NCI-H146 treated with DMSO at 0.1 percent for 48 hours (cell line): Measurements from ENCODE around the gene B3GLCT.

Experiments
- DNase-seq: peaks from one replicate; lab custom pipeline; 2025; ENCODE audit not compliant: unreplicated experiment; lab: John Stamatoyannopoulos, UW

Gene B3GLCT

GRCh38 chr13:31223215-31223614 lies 23.4 kb downstream of the B3GLCT start:
- DNase-seq, result no peak

DNA sequence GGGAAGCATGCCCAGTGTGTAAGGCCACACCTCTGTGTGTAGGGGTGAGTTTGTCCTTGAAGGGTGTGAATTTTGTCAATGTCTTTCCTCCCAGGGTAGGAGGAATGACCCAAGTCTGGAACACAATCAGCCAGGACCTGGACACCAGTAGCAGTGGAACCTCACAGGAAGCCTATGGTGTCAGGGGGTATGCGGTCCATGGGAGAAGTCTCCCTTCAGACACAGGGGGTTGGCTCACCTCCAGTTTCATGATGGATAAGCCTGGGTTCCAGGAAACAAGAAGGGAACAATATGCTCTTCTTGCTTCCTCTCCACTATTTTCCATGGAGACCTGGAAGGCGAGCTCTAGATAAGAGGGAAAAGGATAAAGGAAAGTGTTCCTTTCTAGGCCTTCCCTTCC lies 23.9 kb downstream of the B3GLCT start:
- DNase-seq, result no peak

GRCh38 chr13:31224174-31224669 lies 24.4 kb downstream of the B3GLCT start:
- no peak for DNase-seq

DNA sequence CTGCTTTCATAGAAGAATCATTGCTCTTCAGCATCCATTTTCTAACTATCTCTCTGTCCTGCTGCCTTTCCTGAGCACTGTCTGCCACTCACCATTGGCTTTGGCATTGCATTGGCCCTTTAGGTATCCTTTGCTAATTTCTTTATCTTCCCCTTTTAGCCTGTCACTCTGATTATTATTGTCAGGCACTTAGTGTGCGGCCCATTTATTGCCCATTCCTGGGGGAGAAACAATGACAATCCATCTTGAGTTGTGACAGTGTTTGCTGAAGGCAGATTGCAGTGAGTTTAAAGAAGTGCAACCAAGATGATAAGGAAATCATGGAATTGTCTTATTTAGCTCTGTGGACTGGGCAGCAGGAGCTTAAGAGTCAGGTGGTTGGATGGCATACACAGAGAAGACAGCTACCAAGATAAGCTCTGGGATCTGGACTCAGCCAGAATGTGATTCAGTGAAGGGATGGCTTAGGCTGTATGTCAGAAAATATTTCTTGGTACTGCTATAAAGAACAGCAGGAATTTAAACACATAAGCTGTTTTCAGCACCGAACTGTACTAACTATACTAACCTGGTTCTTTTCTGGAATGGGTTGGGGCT lies 25.3 kb downstream of the B3GLCT start:
- no peak for DNase-seq

GRCh38 chr13:31225998-31226675 lies 26.4 kb downstream of the B3GLCT start:
- no peak for DNase-seq

DNA sequence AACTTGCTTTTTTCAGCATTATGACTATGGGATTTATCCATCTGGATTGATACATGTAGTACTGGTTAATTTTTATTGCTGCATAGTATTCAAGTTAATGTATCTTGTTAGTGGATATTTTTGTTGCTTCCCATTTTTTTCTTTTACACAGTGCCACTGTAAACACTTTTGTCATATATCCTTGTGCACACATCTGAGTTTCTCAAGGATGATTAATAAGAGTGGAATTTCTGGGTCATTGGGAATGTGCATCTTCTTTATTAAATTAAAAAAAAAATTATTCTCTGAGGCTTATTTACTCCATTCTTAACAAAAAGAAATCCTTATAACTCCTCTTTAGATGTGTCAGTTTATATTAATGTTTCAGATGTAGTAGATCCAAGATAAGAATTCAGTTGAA lies 27.3 kb downstream of the B3GLCT start:
- no peak for DNase-seq

GRCh38 chr13:31227870-31228269 lies 28.1 kb downstream of the B3GLCT start:
- DNase-seq, result no peak

DNA sequence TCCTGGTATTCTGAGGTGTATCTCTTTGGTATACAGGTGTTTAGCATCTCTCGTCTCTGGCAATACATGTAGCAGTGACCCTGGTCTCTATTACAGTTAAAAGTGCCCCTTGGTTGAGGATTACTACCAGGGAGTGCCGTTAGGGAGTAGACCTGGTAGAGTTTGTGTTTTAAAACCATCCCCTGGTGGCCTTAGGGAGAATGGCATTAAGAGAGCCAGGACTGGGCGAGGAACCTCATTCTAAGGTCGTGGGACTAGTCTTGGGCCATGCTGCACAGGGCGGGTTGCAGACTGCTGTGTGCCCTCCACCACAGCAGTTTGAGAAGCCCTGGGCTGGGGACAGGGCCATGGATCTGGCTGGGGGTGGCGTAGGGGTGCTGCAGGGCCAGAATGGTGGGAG lies 35.0 kb downstream of the B3GLCT start:
- no peak for DNase-seq

DNA sequence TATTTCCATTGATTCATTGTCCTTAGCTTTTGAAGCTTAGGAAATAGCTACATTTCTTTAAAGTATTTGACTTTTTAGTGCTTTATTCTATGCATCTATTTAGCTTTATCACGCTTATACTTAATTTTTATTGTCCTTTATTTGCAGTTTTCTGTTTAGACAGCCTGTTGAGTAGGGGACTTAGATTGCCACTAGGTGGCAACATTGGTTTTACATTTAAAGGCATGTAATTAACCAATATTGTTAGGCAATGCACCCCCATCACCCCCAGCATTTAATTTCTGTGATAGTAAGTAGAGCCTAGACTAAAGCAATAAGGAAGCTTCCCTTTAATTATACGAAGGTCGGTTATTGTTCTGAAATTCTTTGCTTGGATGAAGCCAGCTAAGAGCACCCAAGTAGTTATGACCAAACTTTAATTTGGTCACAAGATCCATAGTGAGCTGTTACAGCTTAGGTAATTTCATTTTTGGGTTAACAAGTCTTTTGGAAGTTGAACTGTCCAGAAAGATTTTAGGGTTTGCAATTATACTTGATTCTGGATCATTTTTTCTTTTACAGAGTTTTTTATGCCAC lies 36.5 kb downstream of the B3GLCT start:
- peak; percentile 7 for DNase-seq

DNA sequence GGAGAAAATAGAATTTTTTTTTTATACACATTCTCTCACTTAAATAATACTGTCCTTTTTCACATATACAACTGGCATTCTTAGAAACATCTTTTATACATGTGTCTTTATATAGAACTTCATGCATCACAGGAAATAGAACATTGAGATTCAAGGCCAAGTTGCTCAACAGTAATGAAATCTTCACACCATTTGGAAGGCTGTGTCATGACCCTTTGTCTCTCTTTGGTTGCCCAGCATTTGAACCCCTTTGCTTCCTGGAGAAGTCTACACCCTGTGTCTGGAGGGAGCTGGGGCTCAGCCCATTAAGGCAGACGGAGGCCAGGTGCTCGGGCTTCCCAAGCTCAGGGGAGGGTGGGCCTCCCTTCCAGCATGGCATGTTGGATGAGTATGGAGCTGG lies 41.1 kb downstream of the B3GLCT start:
- no peak for DNase-seq

- DNase-seq, result no peak
These were observed 42.6 kb downstream of the B3GLCT start for GRCh38 chr13:31242367-31242766.

- no peak for DNase-seq
These were observed 43.1 kb downstream of the B3GLCT start for GRCh38 chr13:31242916-31243315.

GRCh38 chr13:31245598-31246373 lies 46.0 kb downstream of the B3GLCT start:
- DNase-seq, result no peak

DNA sequence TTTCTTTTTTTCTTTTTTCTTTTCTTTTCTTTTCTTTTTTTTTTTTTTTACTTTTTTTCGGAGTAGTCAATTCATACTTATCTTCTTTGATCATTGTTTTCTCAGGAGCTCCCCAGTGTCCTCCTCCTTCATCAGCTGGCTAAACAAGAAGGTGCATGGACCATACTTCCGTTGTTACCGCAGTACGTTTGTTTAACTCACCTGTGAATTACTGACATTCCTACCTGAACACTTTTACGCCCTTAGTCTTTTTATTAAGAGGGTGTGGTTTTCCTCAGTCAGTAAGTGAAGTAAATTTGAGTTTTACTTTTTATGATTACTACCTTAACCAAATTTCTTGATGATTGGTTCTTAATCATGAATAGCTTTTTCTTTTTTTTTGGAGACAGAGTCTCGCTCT lies 47.1 kb downstream of the B3GLCT start:
- DNase-seq, result no peak

DNA sequence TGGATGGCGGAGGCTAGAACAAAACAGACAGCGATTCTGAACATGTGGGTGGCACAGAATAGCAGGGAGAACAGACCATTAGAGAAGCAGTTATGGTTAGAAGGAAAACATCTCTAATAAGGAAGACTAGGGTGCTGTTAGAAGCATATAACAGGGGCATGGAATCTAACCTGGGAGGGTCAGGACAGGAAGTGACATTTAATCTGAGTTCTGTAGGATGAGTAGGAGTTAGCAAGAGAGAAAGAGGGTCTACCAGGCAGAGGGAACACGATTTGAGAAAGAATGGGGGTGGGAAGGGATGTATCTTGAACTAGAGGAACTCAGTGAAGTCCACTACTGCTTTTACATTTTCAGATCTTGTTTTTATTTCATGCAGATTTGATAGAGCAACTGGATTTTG lies 48.6 kb downstream of the B3GLCT start:
- DNase-seq, result no peak

GRCh38 chr13:31248965-31249539 lies 49.3 kb downstream of the B3GLCT start:
- no peak for DNase-seq

DNA sequence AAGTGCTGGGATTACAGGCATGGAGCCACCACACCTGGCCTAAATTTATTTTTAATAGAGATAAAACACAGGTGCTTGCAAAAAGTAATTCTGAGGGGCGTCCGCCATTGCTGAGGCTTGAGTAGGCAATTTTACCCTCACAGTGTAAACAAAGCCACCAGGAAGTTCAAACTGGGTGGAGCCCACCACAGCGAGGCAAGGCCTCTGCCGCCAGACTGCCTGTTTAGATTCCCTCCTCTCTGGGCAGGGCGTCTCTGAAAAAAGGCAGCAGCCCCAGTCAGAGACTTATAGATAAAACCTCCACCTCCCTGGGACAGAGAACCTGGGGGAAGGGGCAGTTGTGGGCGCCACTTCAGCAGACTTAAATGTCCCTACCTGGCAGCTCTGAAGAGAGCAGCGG lies 50.7 kb downstream of the B3GLCT start:
- no peak for DNase-seq

GRCh38 chr13:31261241-31261640 lies 61.5 kb downstream of the B3GLCT start:
- DNase-seq, result no peak

DNA sequence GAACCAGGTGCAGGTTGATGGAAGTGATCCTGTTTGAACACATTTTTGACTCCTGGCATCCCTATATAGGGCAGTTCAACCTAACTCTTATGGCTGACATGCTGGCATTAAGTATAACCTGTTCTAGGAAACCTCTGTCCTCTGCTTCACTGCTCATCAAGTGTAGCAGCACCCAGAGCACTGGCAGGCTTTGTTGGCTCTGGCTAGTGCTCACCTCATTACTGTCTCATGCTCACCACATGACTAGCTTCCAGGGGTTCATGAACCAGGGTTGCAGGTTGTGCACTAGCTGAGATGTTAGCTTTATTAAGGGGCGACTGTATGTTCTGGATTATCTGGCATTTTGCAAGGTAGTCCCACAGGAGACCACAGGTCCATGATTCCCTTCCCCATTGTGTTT lies 63.6 kb downstream of the B3GLCT start:
- no peak for DNase-seq

GRCh38 chr13:31264151-31264550 lies 64.4 kb downstream of the B3GLCT start:
- no peak for DNase-seq

GRCh38 chr13:31267126-31267784 lies 67.5 kb downstream of the B3GLCT start:
- DNase-seq, result no peak
